WTC11 (cell line): ENCODE data around the gene SORCS2. TPM values are rescaled to one million over a fixed set of nuclear protein-coding genes. Genes with fewer than 3 reads are reported as not detected.

Experiments used
- ATAC-seq: fragments of 200-7000 bp; cut with Tn5 transposase; 2 replicates; pipeline ENCODE4 v1.10.0; 2021; ENCODE audit warnings: mild to moderate bottlenecking, moderate library complexity
- CTCF ChIA-PET: fragments of 300-600 bp; sonication (Branson Sonifier 250); formaldehyde crosslinking; loops from one replicate; lab custom pipeline; 2021; ENCODE audit warnings: antibody characterized with exemption; lab: Charles Lee
- POLR2A ChIA-PET: fragments of 350-600 bp; sonication (Branson Sonifier 250); formaldehyde crosslinking; loops from one replicate; lab custom pipeline; 2021; ENCODE audit warnings: antibody characterized with exemption; lab: Charles Lee
- DNase-seq: peaks from one replicate; pipeline ENCODE4 v3.0.0; 2021; ENCODE audit warnings: low spot score
- H3K27ac Mint-ChIP-seq: 2 replicates; pipeline ENCODE4 v1.8.0; 2021; ENCODE audit warnings: mixed read lengths
- H3K27me3 Mint-ChIP-seq: 2 replicates; pipeline ENCODE4 v1.8.0; 2021; ENCODE audit warnings: low read depth, mild to moderate bottlenecking, moderate library complexity, mixed read lengths
- H3K36me3 Mint-ChIP-seq: 2 replicates; pipeline ENCODE4 v1.8.0; 2021; ENCODE audit warnings: mixed read lengths
- H3K4me1 Mint-ChIP-seq: 2 replicates; pipeline ENCODE4 v1.8.0; 2022; ENCODE audit warnings: mixed read lengths
- H3K4me3 Mint-ChIP-seq: 2 replicates; pipeline ENCODE4 v1.8.0; 2021; ENCODE audit warnings: mild to moderate bottlenecking, moderate library complexity, mixed read lengths
- H3K9me3 Mint-ChIP-seq: 2 replicates; pipeline ENCODE4 v1.8.0; 2021; ENCODE audit warnings: mixed read lengths
- CREM ChIP-seq: sonication (generic); formaldehyde crosslinking; IDR thresholded peaks from 2 replicates; pipeline ENCODE4 v1.8.1; 2022; ENCODE audit warnings: mild to moderate bottlenecking, missing genetic modification reagents, moderate library complexity
- EMX1 ChIP-seq: fragments of 250-450 bp; sonication (Bioruptor Pico); IDR thresholded peaks from 2 replicates; pipeline ENCODE4 v1.8.0; 2021; ENCODE audit warnings: mild to moderate bottlenecking
- FOXJ3 ChIP-seq: sonication (generic); formaldehyde crosslinking; IDR thresholded peaks from 2 replicates; pipeline ENCODE4 v1.9.0; 2021; ENCODE audit warnings: missing genetic modification reagents, mild to moderate bottlenecking, borderline replicate concordance
- HMGA2 ChIP-seq: fragments of 250-450 bp; sonication (Bioruptor Pico); IDR thresholded peaks from 2 replicates; pipeline ENCODE4 v1.4.0; 2021; ENCODE audit warnings: mild to moderate bottlenecking, moderate library complexity
- NFATC4 ChIP-seq: fragments of 250-450 bp; sonication (Bioruptor Pico); IDR thresholded peaks from 2 replicates; pipeline ENCODE4 v1.9.0; 2021; ENCODE audit warnings: mild to moderate bottlenecking
- PRRX2 ChIP-seq: fragments of 250-450 bp; sonication (Bioruptor Pico); IDR thresholded peaks from 2 replicates; pipeline ENCODE4 v1.8.0; 2021; ENCODE audit warnings: mild to moderate bottlenecking
- RORB ChIP-seq: fragments of 250-450 bp; sonication (Bioruptor Pico); IDR thresholded peaks from 2 replicates; pipeline ENCODE4 v1.9.0; 2021; ENCODE audit warnings: mild to moderate bottlenecking
- SMAD4 ChIP-seq: sonication (generic); formaldehyde crosslinking; IDR thresholded peaks from 2 replicates; pipeline ENCODE4 v1.8.0; 2022; ENCODE audit warnings: mild to moderate bottlenecking, missing genetic modification reagents
- SP1 ChIP-seq: sonication (generic); formaldehyde crosslinking; conservative IDR thresholded peaks from 2 replicates; pipeline ENCODE4 v1.8.1; 2022; ENCODE audit warnings: missing genetic modification reagents
- TCF7 ChIP-seq: sonication (generic); formaldehyde crosslinking; IDR thresholded peaks from 2 replicates; pipeline ENCODE4 v1.8.0; 2022; ENCODE audit warnings: mild to moderate bottlenecking, low read depth, missing genetic modification reagents, moderate library complexity
- ZNF121 ChIP-seq: sonication (generic); formaldehyde crosslinking; IDR thresholded peaks from 2 replicates; pipeline ENCODE4 v1.8.0; 2023; ENCODE audit warnings: missing genetic modification reagents
- ZNF263 ChIP-seq: sonication (generic); formaldehyde crosslinking; IDR thresholded peaks from 2 replicates; pipeline ENCODE4 v1.8.1; 2022; ENCODE audit warnings: low read depth, mild to moderate bottlenecking, moderate library complexity, missing genetic modification reagents
- ZNF396 ChIP-seq: fragments of 250-450 bp; sonication (Bioruptor Pico); IDR thresholded peaks from 2 replicates; pipeline ENCODE4 v1.8.0; 2021; ENCODE audit warnings: mild to moderate bottlenecking, moderate library complexity, borderline replicate concordance
- ZNF423 ChIP-seq: fragments of 250-450 bp; sonication (Bioruptor Pico); IDR thresholded peaks from 2 replicates; pipeline ENCODE4 v2.1.2; 2022; ENCODE audit warnings: mild to moderate bottlenecking, moderate library complexity
- ZSCAN18 ChIP-seq: fragments of 250-450 bp; sonication (Bioruptor Pico); IDR thresholded peaks from 2 replicates; pipeline ENCODE4 v2.1.2; 2022; ENCODE audit warnings: mild to moderate bottlenecking, moderate library complexity
- total RNA-seq: library from RNA; stranded (reverse); gene quantifications from 3 replicates; pipeline ENCODE4 v1.2.3, GENCODE V29; 2021
- TF ChIP-seq, protein P1 (sequence below): sonication (generic); formaldehyde crosslinking; IDR thresholded peaks from 2 replicates; pipeline ENCODE4 v1.8.1; 2023; ENCODE audit warnings: mild to moderate bottlenecking, moderate library complexity, missing genetic modification reagents
- TF ChIP-seq, protein P2 (sequence below): sonication (generic); formaldehyde crosslinking; IDR thresholded peaks from 2 replicates; pipeline ENCODE4 v1.8.0; 2022; ENCODE audit warnings: mild to moderate bottlenecking, missing genetic modification reagents
- TF ChIP-seq, protein P3 (sequence below): fragments of 250-450 bp; sonication (Bioruptor Pico); IDR thresholded peaks from 2 replicates; pipeline ENCODE4 v1.9.0; 2021; ENCODE audit warnings: moderate library complexity, mild to moderate bottlenecking, inconsistent platforms, borderline replicate concordance
- TF ChIP-seq, protein P4 (sequence below): sonication (generic); formaldehyde crosslinking; IDR thresholded peaks from 2 replicates; pipeline ENCODE4 v1.8.0; 2022; ENCODE audit warnings: missing genetic modification reagents
- TF ChIP-seq, protein P5 (sequence below): sonication (generic); formaldehyde crosslinking; IDR thresholded peaks from 2 replicates; pipeline ENCODE4 v1.8.1; 2023; ENCODE audit warnings: mild to moderate bottlenecking, missing genetic modification reagents, borderline replicate concordance
- TF ChIP-seq, protein P6 (sequence below): sonication (generic); formaldehyde crosslinking; IDR thresholded peaks from 2 replicates; pipeline ENCODE4 v1.8.0; 2022; ENCODE audit warnings: mild to moderate bottlenecking, missing genetic modification reagents

Gene SORCS2
- total RNA-seq, 1 experiment from 2014 or later: 6.6 TPM

DNA sequence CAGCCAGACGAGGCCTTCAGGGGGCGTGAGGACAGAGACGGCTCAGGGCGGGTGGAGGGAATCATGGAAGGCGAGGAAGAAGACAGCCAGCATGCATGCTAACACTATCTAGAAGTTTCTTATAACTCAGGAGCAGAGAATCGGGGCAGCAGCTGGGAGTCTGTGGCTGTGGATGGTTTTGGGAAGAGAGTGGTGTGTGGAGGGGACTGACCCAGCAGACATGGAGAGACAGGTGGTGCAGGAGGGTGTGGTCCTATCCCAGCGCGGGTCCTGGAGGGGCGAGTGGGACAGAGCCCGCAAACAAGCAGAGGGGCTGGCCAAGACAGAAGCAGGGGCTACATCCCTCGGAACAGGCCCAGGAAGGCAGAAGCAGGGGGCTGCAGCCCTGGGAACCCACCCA lies 555.2 kb downstream of the SORCS2 start:
- POLR2A ChIA-PET: no interaction called here
- TF ChIP-seq HMGA2 (no peak), FOXJ3 (CRISPR knock-in tag) (no peak)
- TF ChIP-seq, protein P1, sequence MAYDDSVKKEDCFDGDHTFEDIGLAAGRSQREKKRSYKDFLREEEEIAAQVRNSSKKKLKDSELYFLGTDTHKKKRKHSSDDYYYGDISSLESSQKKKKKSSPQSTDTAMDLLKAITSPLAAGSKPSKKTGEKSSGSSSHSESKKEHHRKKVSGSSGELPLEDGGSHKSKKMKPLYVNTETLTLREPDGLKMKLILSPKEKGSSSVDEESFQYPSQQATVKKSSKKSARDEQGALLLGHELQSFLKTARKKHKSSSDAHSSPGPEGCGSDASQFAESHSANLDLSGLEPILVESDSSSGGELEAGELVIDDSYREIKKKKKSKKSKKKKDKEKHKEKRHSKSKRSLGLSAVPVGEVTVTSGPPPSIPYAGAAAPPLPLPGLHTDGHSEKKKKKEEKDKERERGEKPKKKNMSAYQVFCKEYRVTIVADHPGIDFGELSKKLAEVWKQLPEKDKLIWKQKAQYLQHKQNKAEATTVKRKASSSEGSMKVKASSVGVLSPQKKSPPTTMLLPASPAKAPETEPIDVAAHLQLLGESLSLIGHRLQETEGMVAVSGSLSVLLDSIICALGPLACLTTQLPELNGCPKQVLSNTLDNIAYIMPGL (CRISPR knock-in tag): no peak
- TF ChIP-seq, protein P2, sequence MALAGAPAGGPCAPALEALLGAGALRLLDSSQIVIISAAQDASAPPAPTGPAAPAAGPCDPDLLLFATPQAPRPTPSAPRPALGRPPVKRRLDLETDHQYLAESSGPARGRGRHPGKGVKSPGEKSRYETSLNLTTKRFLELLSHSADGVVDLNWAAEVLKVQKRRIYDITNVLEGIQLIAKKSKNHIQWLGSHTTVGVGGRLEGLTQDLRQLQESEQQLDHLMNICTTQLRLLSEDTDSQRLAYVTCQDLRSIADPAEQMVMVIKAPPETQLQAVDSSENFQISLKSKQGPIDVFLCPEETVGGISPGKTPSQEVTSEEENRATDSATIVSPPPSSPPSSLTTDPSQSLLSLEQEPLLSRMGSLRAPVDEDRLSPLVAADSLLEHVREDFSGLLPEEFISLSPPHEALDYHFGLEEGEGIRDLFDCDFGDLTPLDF: no peak
- Mint-ChIP-seq H3K27me3 (peaks cover 5% of the 10 kb centered on the region), H3K27ac (no peak overlapping the region), H3K4me1 (no peaks in the 10 kb centered on the region), H3K4me3 (no peak overlapping the region), H3K36me3 (no peaks in the 10 kb centered on the region), H3K9me3 (no peaks in the 10 kb centered on the region)
- CTCF ChIA-PET: no interaction called here
- DNase-seq (no peak), ATAC-seq (no peak)

- TF ChIP-seq, protein P3, sequence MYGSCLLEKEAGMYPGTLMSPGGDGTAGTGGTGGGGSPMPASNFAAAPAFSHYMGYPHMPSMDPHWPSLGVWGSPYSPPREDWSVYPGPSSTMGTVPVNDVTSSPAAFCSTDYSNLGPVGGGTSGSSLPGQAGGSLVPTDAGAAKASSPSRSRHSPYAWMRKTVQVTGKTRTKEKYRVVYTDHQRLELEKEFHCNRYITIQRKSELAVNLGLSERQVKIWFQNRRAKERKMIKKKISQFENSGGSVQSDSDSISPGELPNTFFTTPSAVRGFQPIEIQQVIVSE (CRISPR knock-in tag): no peak
- TF ChIP-seq ZNF263 (CRISPR knock-in tag) (no peak), RORB (no peak), HMGA2 (no peak), ZNF423 (CRISPR knock-in tag) (no peak), NFATC4 (CRISPR knock-in tag) (no peak), SP1 (no peak)
- no peaks in the 10 kb centered on the region for H3K9me3 Mint-ChIP-seq
- peaks cover 5% of the 10 kb centered on the region for H3K27me3 Mint-ChIP-seq
- ChIA-PET POLR2A (no interaction called here), CTCF (interaction anchor here (1.0 to 1.5 kb wide), 2 partner anchors 11 to 52 kb away, joined by 3 to 6 read pairs; no protein-coding TSS in a partner anchor)
- no peak overlapping the region for H3K4me3 Mint-ChIP-seq
- no peaks in the 10 kb centered on the region for H3K36me3 Mint-ChIP-seq
- no peak for ATAC-seq
- H3K27ac Mint-ChIP-seq: no peak overlapping the region
- H3K4me1 Mint-ChIP-seq: no peaks in the 10 kb centered on the region
- no peak for DNase-seq
These were observed 558.2 kb downstream of the SORCS2 start for GRCh38 chr4:7750523-7750922.

- POLR2A ChIA-PET: no interaction called here
- CTCF ChIA-PET: interaction anchor here (1.0 to 1.5 kb wide), 2 partner anchors 11 to 51 kb away, joined by 3 to 6 read pairs; no protein-coding TSS in a partner anchor
- H3K36me3 Mint-ChIP-seq: no peaks in the 10 kb centered on the region
- TF ChIP-seq ZNF121 (CRISPR knock-in tag): no peak
- TF ChIP-seq, protein P4, sequence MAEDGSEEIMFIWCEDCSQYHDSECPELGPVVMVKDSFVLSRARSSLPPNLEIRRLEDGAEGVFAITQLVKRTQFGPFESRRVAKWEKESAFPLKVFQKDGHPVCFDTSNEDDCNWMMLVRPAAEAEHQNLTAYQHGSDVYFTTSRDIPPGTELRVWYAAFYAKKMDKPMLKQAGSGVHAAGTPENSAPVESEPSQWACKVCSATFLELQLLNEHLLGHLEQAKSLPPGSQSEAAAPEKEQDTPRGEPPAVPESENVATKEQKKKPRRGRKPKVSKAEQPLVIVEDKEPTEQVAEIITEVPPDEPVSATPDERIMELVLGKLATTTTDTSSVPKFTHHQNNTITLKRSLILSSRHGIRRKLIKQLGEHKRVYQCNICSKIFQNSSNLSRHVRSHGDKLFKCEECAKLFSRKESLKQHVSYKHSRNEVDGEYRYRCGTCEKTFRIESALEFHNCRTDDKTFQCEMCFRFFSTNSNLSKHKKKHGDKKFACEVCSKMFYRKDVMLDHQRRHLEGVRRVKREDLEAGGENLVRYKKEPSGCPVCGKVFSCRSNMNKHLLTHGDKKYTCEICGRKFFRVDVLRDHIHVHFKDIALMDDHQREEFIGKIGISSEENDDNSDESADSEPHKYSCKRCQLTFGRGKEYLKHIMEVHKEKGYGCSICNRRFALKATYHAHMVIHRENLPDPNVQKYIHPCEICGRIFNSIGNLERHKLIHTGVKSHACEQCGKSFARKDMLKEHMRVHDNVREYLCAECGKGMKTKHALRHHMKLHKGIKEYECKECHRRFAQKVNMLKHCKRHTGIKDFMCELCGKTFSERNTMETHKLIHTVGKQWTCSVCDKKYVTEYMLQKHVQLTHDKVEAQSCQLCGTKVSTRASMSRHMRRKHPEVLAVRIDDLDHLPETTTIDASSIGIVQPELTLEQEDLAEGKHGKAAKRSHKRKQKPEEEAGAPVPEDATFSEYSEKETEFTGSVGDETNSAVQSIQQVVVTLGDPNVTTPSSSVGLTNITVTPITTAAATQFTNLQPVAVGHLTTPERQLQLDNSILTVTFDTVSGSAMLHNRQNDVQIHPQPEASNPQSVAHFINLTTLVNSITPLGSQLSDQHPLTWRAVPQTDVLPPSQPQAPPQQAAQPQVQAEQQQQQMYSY (CRISPR knock-in tag): no peak
- TF ChIP-seq EMX1 (CRISPR knock-in tag): no peak
- no peak for TF ChIP-seq TCF7 (CRISPR knock-in tag)
- no peak for TF ChIP-seq CREM (CRISPR knock-in tag)
- TF ChIP-seq ZNF396 (CRISPR knock-in tag): no peak
- no peak for TF ChIP-seq SMAD4 (CRISPR knock-in tag)
- no peak for TF ChIP-seq PRRX2 (CRISPR knock-in tag)
- TF ChIP-seq, protein P5, sequence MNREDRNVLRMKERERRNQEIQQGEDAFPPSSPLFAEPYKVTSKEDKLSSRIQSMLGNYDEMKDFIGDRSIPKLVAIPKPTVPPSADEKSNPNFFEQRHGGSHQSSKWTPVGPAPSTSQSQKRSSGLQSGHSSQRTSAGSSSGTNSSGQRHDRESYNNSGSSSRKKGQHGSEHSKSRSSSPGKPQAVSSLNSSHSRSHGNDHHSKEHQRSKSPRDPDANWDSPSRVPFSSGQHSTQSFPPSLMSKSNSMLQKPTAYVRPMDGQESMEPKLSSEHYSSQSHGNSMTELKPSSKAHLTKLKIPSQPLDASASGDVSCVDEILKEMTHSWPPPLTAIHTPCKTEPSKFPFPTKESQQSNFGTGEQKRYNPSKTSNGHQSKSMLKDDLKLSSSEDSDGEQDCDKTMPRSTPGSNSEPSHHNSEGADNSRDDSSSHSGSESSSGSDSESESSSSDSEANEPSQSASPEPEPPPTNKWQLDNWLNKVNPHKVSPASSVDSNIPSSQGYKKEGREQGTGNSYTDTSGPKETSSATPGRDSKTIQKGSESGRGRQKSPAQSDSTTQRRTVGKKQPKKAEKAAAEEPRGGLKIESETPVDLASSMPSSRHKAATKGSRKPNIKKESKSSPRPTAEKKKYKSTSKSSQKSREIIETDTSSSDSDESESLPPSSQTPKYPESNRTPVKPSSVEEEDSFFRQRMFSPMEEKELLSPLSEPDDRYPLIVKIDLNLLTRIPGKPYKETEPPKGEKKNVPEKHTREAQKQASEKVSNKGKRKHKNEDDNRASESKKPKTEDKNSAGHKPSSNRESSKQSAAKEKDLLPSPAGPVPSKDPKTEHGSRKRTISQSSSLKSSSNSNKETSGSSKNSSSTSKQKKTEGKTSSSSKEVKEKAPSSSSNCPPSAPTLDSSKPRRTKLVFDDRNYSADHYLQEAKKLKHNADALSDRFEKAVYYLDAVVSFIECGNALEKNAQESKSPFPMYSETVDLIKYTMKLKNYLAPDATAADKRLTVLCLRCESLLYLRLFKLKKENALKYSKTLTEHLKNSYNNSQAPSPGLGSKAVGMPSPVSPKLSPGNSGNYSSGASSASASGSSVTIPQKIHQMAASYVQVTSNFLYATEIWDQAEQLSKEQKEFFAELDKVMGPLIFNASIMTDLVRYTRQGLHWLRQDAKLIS: no peak
- no peak for TF ChIP-seq ZSCAN18 (CRISPR knock-in tag)
- TF ChIP-seq, protein P6, sequence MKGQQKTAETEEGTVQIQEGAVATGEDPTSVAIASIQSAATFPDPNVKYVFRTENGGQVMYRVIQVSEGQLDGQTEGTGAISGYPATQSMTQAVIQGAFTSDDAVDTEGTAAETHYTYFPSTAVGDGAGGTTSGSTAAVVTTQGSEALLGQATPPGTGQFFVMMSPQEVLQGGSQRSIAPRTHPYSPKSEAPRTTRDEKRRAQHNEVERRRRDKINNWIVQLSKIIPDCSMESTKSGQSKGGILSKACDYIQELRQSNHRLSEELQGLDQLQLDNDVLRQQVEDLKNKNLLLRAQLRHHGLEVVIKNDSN: no peak
These were observed 558.6 kb downstream of the SORCS2 start for GRCh38 chr4:7750972-7751371.

More at GRCh38 chr4:7750972-7751371, 558.6 kb downstream of the SORCS2 start:
- H3K4me3 Mint-ChIP-seq: no peak overlapping the region
- H3K27me3 Mint-ChIP-seq: peaks cover 5% of the 10 kb centered on the region
- H3K9me3 Mint-ChIP-seq: no peaks in the 10 kb centered on the region
- no peak overlapping the region for H3K27ac Mint-ChIP-seq
- no peak for ATAC-seq
- H3K4me1 Mint-ChIP-seq: no peaks in the 10 kb centered on the region
- no peak for DNase-seq
